C1 segment of cervical spinal cord (tissue), 14 donors: ENCODE measurements around the gene APBB2.
"Not testable (repeated sequence)": the region's sequence is repeated elsewhere in the genome, so short reads cannot be mapped to it uniquely, and the experiment has no call there.

ENCODE experiments used
- DNase-seq, 14 donors: peaks; one replicate each; lab custom pipeline; 2025; lab: John Stamatoyannopoulos, UW

APBB2 gene

DNA sequence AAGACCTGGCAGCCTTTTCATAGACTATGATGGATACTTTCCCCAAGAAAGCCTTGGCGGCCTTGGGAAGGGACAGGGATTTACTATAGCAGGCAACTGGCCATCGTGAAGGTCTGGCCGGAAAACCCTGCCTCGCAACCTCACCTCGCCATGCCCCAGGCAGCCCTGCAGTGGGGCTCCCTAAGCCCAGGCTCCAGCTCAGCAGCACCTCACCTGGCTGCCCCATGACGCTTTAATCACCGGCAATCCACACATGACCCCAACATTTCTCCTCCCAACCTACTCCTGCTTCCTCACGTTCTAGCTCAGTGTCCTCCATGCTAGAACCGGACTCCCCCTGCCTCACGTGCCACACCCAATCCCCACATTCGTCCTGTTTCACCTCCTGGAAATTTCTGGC is 382.2 kb downstream of the APBB2 start:
- no peak for DNase-seq

DNA sequence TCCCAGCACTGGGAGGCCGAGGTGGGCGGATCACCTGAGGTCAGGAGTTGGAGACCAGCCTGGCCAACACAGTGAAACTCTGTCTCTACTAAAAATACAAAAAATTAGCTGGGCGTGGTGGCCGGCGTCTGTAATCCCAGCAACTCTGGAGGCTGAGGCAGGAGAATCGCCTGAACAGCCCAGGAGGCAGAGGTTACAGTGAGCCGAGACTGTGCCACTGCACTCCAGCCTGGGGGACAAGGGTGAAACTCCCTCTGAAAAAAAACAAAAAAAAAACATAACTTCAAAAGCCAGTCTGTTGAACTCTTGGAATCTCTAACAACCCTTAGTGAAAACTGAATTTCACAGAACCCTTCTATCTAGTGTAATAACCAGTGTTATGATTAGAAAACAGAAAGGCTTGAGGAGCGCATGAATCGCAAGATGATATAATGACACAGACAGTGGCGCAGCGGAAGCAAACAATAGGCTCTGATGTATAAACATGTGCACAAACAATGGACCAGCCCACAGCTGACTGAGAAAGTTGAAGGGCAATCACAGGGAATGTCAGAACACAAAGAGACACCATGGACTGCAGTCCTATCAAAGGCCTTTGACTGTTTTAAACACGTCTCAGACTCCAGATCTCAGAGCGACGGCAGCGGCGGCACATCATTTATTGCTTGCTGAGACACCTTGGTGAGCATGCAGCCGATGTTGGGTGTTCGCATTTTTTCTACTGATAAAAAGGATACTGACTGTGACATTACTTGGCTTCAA is 383.0 kb downstream of the APBB2 start:
- DNase-seq = peak in 7 of 14 donors; percentile 17 to 51 (median 29)

DNA sequence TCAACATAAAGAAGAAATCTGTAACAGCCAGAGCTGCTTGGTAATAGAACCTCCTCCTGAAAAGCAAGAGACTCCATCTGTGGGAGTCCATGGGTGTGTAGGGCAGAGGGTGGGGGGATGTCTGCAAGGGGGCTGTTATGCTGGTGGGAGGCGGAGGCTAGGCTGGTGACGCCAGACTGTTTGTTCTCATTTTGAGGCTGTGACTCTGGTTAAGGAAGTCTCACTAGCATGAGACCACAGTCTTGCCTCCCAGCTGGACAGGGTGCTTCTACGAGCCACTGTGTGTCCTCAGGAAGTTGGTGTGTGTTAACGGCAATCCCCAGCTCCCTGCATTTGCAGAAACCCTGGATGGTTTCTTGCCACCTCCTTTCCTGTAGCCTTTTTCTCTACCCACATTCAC is 384.8 kb downstream of the APBB2 start:
- DNase-seq = no peak

DNA sequence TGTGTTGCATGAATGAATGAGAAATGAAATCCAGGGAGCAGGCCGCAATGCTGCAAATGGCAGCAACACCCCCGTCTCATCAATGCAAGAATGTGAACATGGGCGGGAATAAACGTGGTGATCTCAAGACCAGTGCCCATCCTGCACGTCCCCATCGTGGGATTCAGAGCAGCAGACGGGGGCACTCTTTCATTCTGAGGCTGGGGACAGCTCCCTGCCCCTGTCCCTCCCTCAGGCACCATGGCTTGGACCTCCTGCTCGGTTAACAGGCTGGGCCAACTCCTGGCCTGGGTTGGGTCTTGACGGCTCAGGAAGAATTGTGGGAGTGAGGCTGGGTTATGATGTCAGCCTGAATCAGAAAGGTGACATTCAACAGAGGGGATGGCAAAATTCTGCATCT is 385.7 kb downstream of the APBB2 start:
- DNase-seq = no peak

DNA sequence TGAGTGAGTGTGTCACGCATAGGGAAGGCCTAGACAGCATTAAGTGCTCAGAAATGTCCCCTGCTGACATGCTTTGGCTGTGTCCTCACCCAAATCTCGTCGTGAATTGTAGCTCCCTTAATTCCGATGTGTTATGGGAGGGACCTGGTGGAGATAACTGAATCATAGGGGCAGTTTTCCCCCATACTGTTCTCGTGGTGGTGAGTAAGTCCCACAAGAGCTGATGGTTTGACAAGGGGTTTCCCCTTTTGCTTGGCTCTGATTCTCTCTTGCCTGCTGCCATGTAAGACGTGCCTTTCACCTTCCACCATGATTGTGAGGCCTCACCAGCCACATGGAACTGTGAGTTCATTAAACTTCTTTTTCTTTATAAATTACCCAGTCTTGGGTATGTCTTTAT is 386.6 kb downstream of the APBB2 start:
- DNase-seq = no peak

DNA sequence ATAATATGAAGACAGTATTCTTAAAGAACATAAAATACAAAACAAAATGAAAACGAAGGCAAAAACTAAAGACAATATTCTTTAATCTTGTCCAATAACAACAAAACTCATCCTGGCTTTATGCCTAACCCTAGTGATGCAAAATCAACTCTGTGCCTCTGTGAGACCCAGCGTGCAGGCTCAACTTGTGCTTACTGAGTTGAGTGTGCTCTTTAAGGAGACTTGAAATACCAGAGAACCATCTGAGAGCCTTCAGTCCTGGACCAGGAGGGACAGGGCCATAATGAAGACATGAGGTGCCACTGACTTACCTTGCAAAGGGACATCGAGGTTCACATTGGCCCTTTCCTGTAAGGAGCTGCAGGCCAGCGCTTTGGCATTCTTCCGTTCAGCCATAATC is 387.5 kb downstream of the APBB2 start:
- DNase-seq = no peak

DNA sequence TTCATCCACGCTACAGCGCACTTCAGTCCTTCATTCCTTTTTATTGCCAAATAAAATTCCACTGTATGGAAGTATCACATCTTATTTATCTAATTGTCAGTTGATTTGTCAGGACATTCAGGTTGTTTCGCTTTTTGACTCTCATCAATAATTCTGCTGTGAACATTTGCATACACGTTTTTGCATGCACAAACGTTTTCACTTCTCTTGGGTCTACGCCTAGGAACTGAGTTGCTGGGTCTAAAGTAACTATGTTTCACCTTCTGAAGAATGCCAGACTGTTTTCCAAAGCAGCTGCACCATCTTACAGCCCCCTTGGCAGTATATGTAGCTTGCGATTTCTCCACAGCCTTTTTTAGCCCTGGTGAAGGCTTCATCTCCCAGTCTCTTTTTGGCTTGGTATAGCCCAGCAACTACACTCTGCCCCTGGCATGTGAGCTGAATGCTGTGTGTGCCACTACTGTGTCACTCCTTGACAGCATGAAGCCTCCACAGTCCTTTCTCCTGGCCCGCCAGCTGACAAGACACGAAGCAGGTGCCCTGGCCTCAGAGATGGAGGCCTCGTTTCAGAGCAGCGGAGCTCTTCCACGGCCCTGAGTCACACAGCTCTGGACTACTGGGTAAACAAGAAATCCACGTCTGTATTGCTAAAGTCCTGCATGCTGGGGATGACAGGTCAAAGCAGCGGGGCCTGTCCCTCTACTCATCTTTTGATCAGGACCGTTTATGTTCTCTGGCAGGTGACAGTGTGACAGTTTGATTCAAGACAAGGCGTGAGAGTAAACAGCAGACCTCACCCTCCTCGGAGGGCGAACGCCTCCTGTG is 389.1 kb downstream of the APBB2 start:
- no peak for DNase-seq

DNA sequence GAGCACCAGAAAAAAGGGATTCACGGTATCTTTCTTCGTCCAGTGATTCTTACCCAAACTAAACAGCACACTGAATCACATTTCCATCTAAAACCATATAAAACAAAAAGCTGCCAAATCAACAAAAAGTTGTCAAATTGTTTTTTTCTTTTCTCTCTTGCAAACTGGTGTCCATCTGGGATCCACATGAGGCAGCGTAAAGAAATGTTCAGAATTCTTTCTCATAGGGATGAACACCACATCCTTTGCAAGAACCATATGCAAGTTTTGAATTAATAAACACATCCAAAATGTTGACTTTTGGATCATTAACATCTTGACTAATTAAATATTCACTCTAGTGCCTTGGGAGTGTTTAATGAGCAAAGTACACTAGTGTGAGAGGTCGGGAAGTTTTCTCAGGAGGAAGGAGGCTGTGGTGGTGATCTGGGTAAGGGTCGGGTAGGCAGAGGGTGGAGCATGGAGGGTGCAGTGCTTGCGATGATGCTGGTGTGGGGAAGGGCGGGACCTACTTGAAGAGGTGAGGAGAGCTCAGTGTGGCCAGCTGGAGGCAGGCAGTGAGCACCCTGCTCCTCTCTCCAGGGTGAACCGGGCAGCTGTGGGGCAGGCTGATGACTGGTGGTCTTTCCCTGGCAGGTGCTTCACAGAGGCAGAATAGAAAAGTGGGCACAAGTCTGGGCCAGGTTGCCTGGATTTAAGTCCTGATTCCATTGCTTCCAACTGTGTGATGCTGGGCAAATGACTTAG is 391.7 kb downstream of the APBB2 start:
- DNase-seq = no peak

DNA sequence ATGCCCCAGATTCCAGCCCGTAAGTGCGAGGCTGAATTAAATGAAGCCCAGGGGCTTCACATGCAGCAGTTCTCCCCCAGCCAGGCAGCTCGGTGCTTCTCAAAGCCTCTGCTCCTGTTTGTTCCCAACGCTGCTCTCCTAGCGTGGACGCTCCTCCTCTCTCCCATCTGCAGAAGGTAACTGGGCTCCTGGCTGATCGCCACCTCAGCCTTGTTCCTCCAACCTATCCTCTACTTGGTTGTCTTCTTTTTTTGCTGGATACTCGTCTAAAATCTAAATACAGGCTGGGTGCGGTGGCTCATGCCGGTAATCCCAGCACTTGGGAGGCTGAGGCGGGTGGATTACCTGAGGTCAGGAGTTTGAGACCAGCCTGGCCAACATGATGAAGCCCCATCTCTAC is 394.2 kb downstream of the APBB2 start:
- DNase-seq = no peak

DNA sequence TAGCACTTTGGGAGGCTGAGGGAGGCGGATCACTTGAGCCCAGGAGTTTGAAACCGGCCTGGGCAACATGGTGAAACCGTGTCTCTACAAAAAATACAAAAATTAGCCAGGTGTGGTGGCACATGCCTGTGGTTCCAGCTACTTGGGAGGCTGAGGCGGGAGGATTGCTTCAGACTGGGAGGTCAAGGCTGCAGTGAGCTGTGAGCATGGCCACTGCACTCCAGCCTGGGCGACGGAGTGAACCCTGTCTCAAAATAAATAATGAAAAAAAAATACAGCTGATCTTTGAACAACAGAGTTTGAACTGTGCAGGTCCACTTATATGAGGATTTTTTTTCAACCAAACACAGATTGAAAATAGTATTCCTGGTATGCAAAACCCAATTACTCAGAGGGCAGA is 397.2 kb downstream of the APBB2 start:
- not testable (repeated sequence) for DNase-seq

DNA sequence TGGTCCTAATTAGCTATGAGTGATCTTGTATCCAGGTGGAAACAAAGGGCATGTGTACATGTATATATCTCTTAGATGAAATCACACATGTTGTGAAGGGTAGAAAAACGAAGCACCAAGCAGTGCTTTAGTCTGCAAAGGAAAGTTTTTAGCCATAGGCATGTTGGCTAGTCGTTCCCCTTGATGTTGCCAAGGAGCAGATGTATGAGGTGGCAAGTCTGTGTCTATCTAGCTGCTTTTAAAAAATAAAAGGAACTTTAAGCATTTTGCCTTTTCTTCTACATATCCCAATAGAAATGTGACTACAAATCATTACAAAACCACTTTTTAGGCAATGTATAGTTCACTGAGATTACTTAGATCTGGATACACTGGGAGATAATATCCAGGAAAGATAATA is 401.5 kb downstream of the APBB2 start:
- DNase-seq = no peak

DNA sequence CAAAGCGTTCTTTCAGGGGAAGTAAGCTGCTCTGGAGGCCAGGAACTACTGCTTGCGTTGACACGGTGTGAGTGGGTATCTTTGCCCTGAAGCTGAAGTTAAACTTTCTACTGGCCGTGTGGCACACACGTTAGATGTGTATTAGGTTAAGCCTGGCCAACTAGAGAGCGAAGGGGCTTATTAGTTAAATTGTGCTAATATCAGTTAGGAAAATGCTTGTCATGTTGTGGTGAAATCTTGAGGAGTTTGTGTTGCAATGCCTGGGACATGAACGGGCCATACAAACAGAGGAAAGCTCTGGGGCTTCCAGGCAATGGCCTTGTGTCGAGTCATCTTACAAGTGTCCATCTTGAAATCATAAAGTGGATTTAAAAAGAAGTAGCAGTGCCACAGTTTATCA is 402.0 kb downstream of the APBB2 start:
- DNase-seq = no peak

DNA sequence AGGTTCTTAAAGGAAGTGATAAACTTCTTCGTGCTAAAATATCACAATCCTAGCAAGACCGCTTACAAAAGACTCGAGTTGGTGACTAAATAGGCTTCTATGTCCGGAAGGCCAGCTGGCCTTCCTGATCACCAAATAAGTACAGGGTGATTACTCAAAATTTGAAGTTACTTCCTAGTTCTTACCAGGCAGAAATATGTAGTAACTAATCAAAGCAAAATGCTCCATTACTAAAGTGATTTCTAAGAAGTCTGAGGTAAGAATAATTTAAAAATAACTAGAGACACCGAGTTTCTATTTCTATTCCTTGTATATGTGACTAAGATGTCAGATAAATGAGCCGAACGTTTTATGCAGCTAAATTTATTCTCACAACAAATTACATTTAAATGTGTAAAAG is 402.4 kb downstream of the APBB2 start:
- DNase-seq = no peak

DNA sequence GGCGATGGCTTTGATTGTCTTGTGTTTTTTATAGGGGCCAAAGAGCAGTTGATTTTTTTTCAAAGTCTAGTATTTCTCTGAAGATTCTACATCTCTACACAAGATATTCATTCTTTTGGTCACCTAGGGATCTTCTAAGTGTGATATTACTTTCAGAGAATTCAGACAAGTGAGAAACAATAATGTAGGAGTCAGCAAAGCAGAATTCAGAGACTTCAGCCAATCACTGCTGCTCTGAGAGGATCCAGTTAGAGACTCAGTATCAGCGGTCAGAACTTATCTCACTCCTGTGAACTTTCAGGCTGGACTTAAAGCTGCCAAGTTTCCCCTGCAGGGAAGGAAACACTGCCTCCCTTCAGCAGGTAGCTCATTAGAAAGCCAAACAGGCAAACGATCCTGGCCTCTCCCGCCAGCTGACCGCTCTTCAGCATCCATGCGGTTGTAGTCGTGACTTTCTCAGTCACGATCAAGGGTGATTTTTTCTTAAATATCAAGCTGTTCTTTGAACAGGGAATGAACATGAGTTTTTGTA is 405.4 kb downstream of the APBB2 start:
- no peak for DNase-seq

DNA sequence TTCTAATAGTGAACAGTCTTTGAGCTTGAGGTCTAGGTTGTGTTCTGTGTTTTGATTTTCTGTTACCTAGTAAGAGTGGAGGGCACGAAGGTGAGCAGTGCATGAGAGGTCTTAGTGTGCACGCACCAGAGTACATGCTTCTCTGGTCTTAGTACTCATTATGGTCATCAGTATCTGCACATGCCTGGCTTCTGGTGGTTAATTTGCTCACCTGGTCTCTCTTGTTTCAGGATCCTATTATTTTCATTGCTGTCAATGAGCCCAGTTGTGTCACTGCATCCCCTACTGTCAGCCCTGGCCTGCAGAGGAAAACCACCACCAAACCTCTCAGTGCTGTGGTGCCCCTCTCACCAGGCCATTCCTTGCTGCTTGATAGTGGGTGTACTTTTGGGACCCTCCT is 409.7 kb downstream of the APBB2 start:
- no peak for DNase-seq

DNA sequence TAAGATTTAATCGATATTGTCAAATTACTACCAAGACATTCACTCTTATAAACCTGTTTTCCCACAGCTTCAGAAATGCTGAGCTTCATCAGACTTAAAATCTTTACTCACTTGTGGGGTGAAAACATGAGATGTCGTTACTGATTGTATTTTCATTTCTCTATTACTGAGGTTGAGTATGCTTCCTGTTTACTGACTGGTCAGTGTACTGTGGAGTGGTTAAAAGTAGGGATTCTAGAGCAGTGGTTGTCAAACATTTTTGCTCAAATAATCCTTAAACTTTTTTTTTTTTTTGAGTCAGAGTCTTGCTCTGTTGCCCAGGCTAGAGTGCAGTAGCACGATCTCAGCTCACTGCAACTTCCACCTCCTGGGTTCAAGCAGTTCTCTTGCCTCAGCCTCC is 414.3 kb downstream of the APBB2 start:
- no peak for DNase-seq

DNA sequence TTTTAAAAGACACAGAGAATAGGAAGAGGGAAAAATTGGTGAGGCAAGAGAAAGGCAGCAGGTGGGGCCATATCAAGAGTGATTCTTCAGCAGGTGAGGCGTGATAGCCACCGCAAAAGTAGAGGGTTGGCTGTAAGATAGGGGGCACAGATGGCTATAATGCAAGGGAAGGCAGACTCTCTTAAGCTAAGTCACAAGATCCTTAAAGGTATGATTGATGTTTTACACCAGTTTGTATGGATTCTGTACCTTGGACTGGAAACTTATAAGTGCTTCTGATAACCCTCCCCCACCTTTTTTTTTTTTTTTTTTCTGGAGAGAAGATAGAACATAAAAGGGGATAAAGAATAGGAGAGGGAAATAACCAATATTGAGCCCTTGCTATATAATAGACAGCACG is 424.6 kb downstream of the APBB2 start:
- no peak for DNase-seq

DNA sequence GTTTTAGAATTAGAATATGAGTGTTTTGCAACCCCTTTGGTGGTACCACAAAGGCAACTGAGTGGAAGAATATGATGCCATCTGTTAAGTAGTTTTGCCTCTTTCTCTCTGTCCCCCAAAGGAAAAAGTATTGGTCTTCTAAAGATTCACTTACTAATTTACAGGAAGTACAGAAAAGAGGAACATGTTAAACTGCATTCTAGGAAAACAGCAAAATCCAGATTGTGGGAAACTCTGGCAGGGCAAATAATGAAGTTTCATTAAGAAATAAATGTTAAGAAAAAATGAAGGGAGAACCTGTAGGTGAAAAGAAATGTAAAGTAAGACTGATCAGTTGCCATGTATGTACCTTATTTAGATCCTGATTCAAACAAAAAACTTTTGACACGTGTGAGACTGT is 425.3 kb downstream of the APBB2 start:
- DNase-seq = no peak

DNA sequence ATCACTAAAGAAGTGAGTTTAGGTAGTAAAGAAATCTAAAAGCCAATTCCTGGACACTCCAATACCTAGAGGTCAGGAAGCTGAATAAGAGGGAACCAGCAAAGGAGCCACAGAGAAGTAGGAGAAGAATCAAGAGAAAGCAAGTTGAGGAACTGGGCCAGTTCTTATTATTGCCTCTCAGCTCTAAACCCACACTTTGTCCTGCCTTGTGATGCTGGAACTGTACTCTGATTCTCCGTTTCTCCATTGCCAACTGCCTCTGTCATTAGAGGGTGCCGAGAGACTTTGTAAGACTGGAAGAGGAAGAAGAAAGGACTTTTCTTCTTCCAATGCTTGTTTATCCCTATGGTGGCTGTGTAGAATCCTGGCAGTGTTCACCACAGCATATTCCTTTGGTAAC is 426.0 kb downstream of the APBB2 start:
- no peak for DNase-seq

DNA sequence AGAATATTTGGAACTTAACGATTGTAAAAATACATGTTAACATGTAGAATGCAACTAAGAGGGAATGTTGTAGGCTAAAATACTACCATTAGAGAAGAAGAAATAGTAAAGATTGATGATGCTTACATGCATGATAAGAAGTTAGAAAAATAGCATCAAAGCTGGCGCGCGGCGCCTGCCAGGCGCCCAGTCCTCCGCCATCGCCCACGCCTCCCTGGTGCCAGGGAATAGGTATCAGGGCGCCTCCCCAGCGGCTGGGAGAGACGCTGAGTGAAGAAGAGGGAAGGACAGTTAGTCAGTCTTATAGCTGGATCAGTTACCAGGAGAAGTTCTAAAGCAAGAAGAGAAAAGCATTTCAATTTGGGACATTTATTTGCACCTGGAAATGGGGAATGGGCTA is 428.6 kb downstream of the APBB2 start:
- no peak for DNase-seq

DNA sequence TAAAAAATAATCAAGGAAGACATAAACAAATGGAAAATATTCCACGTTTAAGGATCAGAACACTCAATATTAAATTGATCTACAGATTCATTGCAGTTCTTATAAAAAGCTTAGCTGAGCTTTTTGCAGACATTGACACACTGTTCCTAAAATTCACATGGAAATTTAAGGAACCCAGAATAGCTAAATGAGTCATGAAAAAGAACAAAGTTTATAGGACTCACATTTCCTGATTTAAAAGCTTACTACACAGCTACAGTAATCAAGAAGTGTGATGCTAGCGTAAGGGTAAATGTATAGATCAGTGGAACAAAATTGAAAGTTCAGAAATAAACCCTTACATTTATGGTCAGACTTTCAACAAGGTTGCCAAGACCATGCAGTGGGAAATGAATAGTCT is 431.5 kb downstream of the APBB2 start:
- DNase-seq = no peak

DNA sequence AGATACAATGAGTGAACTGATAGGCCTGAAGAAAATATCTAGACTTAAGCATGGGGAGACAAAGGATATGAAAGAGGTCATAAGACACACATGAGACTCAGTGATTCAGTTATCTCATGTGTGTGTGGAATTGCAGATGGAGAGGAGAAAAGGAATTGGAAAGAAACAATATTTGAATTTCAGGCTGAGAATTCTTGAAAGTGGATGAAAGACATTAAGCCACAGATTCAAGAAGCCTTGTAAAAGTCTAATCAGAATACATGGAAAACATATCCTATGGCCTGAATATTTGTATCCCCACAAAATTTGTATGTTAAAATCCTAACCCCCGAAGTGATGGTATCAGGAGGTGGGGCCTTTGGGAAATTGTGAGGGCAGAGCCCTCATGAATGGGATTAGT is 436.3 kb downstream of the APBB2 start:
- DNase-seq = no peak
